GM12878 (cell line): ENCODE results near the gene PODXL2. TPM values are rescaled to one million over a fixed set of nuclear protein-coding genes. Genes with fewer than 3 reads are reported as not detected.

Source experiments
- ATF2 ChIP-seq: IDR thresholded peaks from 2 replicates; pipeline ENCODE4 v1.6.1; 2012; ENCODE audit warnings: low read length, inconsistent platforms
- BCL11A ChIP-seq: IDR thresholded peaks from 2 replicates; pipeline ENCODE4 v1.6.1; 2011; ENCODE audit warnings: low read depth, low read length
- HDGF ChIP-seq: fragments of 450-650 bp; IDR thresholded peaks from 2 replicates; pipeline ENCODE4 v1.6.1; 2016; ENCODE audit warnings: antibody characterized with exemption
- JUNB ChIP-seq: IDR thresholded peaks from 2 replicates; pipeline ENCODE4 v1.6.1; 2016; ENCODE audit warnings: antibody characterized with exemption, mild to moderate bottlenecking
- MAX ChIP-seq: IDR thresholded peaks from 2 replicates; pipeline ENCODE4 v1.6.1; 2012; ENCODE audit warnings: low read depth, low read length, improper control_type of control experiment
- NR2C1 ChIP-seq: fragments of 450-650 bp; IDR thresholded peaks from 2 replicates; pipeline ENCODE4 v1.6.1; 2017; ENCODE audit warnings: antibody characterized with exemption, mild to moderate bottlenecking, moderate library complexity
- RFX5 ChIP-seq: IDR thresholded peaks from 2 replicates; pipeline ENCODE4 v1.6.1; 2011; ENCODE audit warnings: low read depth, low read length, improper control_type of control experiment
- TCF12 ChIP-seq: IDR thresholded peaks from 2 replicates; pipeline ENCODE4 v1.6.1; 2011; ENCODE audit warnings: low read depth, mild to moderate bottlenecking, low read length
- YY1 ChIP-seq: IDR thresholded peaks from 2 replicates; pipeline ENCODE4 v1.6.1; 2011; ENCODE audit warnings: low read depth, mild to moderate bottlenecking, low read length
- ZBTB33 ChIP-seq: fragments of 450-650 bp; IDR thresholded peaks from 2 replicates; pipeline ENCODE4 v1.6.1; 2017; ENCODE audit warnings: mild to moderate bottlenecking
- polyA plus RNA-seq, 11 experiments: library from polyadenylated mRNA; depleted of rRNA in 4 of 11; unstranded in 6 of 11; stranded (reverse) in 5 of 11; fragments of >200 nt; fragmentation: Nextera tagmentation in 4 of 11; fragmentation: Illumina TruSeq in 1 of 11; extraction: Ambion mirVana in 4 of 11; extraction: Trizol in 1 of 11; gene quantifications; 1 replicate in 1 of 11; 2 replicates in 10 of 11; pipeline versions ENCODE4 v1.2.1 to v1.2.3, GENCODE V29; 2011 to 2016; ENCODE audit warnings: inconsistent platforms in 2 of 11, missing spikeins in 2 of 11, low read depth in 1 of 11
- total RNA-seq, 4 experiments: library from RNA; depleted of rRNA in 3 of 4; stranded (reverse); fragments of >200 nt in 3 of 4; fragmentation: Illumina TruSeq in 1 of 4; extraction: Trizol in 1 of 4; gene quantifications; 2 replicates each; pipeline versions ENCODE4 v1.2.1 to v1.2.3, GENCODE V29; 2013 to 2021

PODXL2 gene
- total and polyA plus RNA-seq, 10 of the 15 experiments (the other 5 are each of a cell fraction or from before 2014, with no cell fraction given): 0.03 to 24.4 (median 13.6) TPM; not detected in 2

- TF ChIP-seq JUNB (no peak), ATF2 (no peak), HDGF (no peak), BCL11A (no peak), RFX5 (no peak), TCF12 (no peak), ZBTB33 (no peak), YY1 (no peak), MAX (no peak), NR2C1 (no peak)
Observed at GRCh38 chr3:127587876-127588275, 41.1 kb upstream of the PODXL2 start (continued).
